EL (cell line): ENCODE results near the gene C2CD3.
"Not testable (repeated sequence)": the region's sequence is repeated elsewhere in the genome, so short reads cannot be mapped to it uniquely, and the experiment has no call there.

Experiments used
- DNase-seq: peaks from one replicate; pipeline ENCODE4 v3.0.0-alpha.2; 2016

C2CD3 gene

DNA sequence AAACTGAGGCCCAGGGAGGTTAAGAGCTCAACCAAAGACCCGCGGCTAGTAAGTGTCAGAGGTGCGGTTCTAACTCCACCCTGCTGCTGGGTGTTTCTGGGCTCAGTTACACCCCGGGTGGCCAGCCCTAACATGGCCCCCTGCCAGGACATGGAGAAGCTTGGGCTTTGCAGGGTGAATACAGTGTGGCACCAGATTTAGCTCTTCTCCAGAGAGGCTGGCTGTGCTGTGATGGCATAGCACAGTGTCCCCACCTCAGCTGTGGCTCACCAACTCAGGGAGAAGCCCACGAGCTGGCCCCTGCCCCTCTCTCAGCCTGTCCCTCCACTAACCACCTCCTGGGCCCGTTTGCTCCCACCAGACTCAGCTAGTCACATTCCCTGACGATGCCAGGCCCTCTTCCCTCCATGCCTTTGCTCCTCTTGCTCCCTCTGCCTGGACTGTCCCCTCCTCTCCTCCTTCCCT is 168.9 kb downstream of the C2CD3 start:
- no peak for DNase-seq

DNA sequence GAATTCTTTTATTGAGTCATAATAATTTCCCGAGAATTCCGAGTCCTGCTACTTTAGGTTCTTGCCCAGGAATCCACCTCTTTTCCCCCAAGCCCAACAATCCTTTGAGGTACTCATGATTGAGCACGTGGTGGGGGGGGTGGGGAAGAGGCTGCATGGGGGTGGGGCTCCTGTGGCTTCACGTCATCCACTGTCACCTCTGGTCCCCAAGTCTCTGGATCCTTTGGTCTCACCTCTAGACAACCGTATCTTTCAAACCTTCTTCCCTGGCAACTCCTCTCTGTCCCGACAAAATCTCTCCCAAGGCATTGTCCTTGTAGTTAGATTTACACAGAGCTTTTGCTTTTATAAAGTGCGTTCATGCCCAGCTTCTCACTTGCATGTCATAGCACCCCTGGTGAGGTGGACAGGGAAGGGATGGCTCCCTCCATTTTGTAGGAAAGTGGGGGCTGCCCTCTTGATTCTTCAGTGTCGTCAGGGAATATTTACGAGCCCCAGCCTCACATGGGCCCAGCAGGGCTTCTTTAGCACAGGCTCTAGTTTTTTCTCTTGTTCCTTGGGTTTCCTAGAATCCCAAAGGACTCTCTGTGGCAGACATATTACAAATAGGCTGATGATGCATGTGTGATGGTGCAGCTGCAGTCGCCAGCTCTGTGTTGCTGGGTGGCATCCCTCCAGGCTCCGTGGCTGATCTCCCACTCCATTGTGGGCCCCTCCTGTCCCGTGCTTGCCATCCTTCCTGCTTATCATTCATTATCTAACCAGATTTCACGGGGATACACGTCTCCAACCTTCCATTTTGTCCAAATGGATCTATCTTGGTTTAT is 170.3 kb downstream of the C2CD3 start:
- DNase-seq, result no peak

DNA sequence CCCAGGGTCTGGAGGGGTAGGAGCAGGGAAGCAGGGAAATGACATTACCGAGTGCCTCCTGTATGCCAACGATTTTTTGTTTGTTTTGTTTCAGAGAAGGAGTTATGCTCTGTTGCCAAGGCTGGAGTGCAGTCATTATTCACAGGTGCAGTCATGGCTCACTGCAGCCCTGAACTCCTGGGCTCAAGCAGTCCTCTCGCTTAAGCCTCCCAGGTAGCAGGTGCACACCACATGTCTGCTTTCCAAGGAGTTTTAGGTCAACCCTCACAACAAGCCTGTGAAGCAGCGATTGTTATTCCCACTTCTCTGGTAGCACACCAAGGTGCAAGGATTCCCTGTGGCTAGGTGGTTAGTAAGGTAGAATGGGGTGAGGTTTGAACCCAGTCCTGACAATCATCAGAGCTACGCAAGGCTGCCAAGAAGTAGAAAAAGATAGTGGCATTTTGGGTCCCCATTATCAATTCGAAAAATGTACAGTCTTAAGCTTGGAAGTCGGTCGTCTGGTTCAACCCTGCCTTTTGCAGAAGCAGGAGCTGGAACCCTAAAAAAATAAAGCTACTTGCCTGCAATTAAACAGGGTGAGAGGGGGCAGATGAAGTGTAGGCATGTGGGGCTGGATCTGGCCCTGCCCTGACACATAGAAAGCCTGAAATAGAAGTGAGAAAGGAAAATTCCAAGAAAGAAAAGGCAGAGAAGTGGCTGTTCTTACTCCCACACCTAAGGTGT is 171.1 kb downstream of the C2CD3 start:
- no peak for DNase-seq

DNA sequence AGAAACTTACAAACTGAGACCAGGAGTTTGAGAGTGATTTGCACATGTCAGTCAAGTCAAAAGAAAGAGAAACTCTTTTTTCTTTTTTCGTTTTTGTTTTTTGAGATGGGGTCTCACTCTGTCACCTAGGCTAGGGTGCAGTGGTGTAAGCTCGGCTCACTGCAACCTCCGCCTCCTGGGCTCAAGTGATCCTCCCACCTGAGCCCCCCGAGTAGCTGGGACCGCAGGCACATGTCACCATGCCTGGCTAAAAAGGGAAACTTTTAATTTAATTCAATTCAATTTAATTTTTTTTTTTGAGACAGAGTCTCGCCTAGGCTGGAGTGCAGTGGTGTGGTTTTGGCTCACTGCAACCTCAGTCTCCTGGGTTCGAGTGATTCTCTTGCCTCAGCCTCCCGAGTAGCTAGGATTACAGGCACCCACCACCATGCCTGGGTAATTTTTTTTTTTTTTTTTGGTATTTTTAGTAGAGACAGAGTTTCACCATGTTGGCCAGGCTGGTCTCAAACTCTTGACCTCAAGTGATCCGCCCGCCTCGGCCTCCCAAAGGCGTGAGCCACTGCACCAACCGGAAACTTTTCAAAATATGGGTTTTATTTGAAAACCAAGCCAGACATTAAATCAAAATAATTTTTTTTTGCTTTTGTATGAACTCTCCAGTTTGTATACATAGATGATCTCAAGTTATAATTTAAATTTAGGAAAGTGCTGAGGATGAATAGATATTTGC is 171.8 kb downstream of the C2CD3 start:
- DNase-seq, result no peak

DNA sequence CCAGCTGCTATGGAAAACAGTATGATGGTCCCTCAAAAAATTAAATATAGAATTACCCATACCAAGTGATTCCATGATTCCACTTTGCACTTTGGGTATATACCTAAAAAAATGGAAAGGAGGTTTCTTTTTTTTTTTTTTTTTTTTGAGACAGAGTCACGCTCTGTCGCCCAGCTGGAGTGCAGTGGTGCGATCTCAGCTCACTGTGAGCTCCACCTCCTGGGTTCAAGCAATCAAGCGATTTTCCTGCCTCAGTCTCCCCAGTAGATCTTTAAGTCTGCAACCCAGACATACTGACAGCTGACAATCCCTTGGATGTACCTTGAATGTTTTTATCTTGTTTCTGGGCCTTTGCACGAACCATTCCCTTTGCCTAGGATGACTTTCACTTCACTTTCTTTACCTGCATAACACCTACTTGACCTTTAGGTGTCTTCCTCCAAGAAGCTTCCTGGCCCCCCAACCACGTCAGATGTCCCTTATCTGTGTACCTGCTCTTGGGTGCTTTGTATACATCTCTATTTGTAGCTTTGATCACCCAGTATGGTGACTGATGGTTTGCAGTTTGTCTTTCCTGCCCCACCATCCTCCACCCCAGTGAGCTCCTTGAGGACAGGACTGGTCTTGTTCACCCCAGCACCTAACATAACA is 173.6 kb downstream of the C2CD3 start:
- DNase-seq, result no peak

DNA sequence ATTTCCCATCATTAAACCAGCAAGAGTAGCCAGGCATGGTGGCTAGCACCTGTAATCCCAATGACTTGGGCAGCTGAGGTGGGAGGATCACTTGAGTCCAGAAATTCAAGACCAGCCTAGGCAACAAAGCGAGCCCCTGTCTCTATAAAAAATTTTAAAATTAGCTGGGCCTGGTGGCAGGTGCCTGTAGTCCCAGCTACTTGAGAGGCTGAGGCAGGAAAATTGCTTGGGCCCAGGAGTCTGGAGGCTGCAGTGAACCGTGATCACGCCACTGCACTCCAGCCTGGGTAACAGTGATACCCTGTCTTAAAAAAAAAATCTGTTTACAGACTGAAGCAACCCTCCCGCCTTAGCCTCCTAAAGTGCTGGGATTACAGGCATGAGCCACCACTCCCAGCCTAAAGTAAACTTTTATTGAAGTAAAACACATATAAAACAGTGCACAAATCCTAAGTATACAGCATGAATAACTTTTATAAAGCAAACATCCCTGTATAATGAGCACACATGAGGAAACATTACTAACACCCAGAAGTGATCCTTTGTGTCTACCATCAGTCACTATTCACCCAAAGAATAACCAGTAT is 174.5 kb downstream of the C2CD3 start:
- no peak for DNase-seq

DNA sequence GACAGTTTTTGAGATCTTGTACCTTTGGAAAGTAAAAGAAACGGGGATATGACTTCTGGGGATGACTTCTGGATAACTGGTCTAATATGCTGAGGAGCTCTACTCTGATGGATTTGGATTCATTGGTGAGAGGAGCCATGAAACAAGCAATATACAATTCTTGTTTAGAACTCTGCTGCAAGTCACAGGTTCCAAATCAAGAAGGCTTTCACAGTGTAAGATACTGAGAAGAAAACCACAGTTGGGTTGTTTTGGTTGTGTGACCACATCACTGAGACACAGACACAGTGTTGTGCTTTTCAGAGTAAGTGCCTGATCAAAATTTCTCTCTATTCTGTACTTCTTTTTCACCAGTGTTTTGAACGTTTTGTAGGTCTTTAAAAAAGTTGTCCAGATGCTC is 175.1 kb downstream of the C2CD3 start:
- no peak for DNase-seq

DNA sequence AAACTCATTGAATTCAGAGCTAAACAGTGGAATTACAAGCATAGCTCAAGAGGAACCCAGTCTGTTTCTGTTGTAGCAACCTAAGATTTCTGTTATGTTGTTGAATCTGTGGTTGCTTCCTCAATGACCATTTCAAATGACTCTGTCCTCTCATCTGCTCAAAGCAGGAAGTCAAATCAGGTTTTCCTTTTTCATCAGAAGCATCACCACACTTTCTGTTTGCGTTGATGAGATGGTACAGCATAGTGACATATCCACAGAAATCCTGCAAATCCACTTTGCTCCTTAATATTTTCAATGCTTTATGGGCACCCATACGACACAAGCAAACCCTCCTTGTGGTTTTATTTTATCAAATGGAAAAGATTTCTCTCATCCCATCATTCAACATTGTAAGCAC is 175.6 kb downstream of the C2CD3 start:
- no peak for DNase-seq

DNA sequence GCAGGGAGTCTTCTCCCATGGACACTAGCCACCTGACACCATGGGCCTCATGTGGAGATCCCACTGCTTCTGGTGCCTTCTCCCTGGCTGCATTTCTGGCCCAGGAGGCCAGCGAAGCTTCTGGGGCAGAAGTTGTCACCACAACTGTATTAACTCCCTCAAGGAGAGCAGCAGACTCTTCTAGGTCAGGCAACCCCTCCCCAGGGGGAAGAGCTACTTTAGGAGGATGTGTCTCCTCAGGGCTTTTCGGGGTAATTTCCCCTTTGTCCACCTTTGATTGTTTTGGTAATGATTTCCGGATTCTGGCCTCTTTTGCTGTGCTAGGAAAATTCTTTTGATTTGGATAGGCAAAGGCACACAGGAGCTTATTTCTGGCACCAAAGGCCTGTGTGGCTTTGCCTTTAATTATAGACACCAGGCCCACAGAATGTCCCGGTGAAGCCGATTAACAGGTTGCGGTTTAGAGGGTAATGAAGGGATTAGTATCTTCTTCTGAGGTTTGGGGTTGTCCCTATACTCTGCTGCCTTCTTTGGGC is 179.3 kb downstream of the C2CD3 start:
- DNase-seq, result no peak

DNA sequence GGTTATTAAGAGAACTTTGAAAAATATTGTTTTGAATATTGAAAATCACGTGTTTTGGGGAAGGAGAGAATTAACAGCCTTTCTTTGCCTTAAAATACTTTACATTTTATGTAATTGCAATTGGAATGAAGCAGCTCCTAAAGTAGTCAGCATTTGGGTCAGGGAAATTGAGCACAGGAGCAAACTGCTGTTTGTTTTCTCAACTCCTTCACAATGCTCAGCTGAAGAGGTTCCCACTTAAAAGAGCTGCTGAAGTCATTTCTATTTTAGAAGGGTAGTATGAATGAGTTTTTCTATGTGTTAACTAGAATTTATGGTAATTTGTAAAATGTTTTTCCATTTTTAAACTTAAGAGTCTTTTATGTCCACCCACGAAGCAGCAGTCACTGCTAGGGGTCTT is 180.1 kb downstream of the C2CD3 start:
- no peak for DNase-seq

DNA sequence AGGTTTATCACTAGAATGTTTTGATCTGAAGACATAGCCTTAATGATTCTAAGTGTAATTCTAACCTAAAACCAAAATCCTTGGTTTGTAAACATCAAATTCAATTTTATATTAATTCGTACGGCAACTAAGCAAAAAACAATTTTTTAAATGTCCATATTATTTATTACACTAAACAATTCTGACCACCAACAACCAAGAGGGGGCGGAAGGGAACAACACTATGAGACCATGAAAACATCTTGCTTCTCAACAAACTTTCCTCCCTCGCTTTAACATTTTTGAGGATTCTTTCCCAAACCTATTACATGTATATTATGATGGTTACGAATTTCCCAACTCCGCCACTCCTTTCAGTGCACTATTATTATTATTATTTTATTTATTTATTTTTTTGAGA is 181.6 kb downstream of the C2CD3 start:
- no peak for DNase-seq

DNA sequence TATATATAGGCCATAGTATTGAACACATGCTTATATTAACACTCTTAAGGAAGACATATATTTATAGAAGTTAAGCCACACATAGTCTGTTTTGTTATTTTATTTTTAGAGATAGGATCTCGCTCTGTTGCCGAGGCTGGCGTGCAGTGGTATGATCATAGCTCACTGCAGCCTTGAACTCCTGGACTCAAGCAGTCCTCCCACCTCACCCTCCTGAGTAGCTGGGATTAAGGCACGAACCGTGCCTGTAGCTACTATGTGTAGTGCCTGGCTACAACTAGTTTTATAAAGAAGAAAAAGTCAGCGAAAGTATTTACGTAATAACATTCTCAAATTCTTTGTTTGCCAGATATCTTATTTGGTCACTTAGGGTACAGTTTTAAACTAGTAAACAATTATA is 182.6 kb downstream of the C2CD3 start:
- DNase-seq, result no peak

DNA sequence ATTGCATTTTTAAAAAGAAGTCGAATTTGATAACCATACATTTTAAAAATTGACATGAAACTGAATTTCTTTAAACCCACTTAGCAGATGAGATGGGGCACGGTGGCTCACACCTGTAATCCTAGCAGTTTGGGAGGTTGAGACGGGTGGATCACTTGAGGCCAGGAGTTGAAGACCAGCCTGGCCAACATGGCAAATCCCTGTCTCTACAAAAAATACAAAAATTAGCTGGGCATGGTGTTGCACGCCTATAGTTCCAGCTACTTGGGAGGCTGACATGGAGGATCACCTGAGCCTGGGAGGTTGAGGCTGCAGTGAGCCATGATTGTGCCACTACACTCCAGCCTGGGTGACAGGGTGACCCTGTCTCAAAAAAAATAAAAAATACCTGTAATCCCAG is 185.1 kb downstream of the C2CD3 start:
- not testable (repeated sequence) for DNase-seq

DNA sequence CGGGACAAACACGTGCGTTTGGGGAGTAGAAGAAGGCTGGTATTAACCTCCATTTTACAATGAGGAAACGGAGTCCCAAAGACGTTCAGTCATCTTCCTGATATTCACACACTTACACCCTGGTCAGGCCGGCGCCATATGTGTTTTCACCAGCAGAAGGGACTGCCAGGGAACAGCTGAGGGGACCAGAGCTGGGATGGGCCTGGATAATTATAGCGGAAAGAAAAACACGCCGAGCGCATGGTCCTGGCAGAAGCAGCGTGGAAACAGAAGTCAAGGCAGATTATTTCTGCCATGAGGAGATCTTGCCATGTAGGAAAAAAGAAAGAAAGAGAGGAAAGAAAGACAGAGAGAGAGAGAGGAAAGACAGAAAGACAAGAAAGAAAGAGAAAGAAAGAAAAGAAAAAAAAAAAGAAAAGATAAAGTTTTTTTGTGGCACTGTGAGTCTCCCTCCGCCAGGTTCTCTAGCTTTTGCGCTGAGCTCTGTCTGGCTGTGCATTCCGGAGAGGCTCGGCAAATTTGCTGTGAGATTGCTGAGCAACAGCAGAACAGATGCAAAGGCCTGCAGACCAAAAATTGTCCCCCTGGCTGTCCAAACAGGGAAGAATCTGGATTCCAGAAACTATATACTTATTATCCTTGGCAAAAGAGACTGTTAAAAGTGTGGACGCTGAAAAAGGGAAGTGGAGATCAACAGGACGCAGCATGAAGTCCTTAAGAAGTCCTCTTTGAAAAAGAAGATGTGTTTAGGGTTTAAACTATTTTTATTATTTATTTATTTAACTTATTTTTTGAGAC is 186.9 kb downstream of the C2CD3 start:
- DNase-seq, result no peak

DNA sequence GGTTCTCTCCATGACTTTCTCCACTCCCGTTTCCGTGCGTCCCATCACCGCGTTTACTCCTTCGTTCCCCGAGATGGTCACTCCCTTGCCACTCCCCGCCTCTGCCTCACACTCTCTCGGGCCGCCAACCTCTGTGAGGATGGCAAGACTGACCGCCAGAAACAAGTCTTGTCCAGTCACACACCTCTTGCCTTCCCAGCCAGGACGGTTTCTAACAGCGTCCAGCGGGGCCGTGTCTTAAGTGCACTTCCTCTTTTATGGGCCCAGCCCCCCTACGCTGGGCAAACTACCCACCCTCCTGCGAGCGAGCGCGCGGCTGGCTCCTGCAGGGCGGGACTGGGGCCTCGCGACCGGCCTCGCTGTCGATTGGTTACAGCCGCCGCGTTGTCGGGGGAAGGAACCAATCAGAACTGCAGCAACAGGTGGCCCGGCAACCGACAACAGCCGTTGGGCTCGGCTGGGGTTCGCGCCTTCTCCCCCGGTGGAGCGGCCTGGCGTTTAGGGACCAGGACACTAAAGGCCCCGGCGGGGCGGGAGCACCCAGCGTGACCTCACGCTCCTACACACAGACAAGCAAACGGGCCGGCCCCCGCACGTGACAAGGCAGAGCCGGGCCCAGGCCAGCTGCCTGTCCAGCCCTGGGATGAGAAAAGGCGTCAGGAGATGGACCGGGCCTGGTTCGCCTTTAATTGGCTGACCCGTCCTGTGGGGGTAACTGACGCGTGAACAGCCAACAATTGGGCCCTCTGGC is 187.6 kb downstream of the C2CD3 start:
- DNase-seq, result peak; percentile 95

DNA sequence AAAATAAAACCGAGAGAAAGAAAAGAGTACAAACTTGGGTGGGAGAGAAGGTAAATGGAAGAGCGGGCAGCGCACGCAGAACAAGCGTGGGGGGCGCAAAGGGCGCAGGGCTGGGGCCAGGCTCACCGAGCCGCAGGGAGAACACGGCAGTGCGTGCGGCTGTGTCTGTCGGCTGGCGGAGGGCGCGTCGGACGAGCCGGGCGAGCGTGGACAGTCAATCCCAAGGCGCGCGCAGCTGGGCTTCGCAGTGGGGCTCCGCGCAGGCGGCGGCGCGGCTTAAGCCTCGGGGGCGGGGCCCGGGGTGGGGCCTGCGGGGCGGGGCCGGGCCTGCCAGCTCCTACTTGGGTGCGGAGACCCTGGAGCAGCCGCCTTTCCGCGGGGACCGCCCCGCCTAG is 188.2 kb downstream of the C2CD3 start, which contains the start of gene UCP2:
TSS of gene UCP2 (minus strand) at position 249 of the 395 bp plus-strand sequence. CDS start 4,465 bp downstream, outside the sequence.
- DNase-seq, result peak; percentile 89

DNA sequence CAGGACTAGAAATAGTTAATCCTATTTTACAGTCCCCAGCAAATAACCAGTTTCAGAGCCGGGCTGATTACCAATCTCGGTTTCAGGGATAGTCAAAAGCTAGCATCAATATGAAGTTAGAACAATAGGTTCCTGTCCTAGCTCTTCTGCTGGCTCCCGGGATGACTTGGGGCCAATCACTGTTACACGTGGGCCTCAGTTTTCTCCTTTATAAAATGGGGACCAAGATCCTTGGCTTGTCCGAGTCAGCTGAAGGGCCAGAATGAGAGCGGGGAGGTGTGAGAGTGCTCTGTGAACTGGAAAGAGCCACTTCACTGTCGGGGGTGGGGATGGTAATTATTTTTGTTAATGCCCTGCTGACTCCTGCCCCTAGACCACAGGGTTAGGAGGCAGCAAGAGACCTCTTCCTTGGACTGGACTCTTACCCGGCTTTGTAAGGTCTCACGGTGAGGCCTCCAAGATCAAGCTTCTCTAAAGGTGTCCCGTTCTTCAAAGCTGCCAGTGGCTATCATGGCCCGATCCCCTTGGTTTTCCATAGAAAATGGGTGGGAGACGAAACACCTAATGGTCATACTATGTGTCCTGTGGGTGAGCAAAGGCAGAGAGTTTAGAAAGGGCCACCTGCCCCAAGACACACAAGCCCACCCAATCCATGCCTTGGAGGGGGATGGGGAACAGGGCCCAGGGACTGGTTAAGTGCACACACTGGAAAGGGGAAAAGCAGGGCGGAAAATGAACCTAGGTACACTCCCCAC is 189.6 kb downstream of the C2CD3 start:
- no peak for DNase-seq

DNA sequence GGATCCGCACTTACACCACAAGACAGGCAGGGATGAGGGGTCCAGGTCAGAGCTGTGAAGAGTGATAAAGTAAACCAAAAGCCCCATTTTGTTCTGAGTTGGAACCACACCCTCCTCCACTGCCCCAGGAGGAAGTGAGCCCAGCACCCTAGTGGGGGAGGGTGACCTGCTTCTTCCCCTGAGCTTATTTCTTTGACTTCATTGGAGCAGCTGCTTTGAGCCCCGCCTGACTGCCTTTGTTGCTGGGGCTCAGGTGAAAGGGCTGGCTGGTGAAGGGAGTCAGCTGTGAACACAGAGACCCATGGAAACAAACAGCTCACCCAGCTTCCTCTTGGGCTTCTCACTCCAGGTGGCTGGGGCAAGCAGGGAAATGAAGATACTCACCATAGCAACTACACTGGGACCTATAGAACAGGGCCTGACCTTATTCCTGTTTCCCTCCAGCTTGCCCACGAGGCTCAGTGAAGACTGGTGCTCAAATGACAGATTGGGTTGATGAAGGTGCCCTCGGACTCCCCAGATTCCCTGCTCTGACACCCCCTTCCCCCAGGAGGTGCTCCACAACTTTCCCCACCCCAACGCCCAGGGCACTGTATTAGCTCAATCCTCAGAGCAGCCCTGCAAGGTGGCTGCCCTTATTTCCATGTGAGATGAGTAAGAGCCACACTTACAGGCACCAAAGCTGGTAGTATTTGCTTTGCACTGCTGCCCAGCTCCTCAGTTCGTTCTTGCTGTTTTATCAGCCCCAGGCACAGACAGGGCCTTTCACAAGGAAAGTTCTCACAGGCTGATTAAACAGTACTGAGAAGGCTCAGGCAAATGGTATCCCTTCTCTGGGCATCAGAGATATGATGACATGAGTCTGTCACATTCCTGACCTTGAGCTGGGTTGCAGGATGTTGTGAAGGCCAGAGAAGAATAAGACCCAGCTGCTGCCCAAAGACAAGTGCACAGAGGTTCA is 190.5 kb downstream of the C2CD3 start:
- DNase-seq, result peak; percentile 26
